Measurements from ENCODE around the gene ITGAX.

Gene ITGAX

DNA sequence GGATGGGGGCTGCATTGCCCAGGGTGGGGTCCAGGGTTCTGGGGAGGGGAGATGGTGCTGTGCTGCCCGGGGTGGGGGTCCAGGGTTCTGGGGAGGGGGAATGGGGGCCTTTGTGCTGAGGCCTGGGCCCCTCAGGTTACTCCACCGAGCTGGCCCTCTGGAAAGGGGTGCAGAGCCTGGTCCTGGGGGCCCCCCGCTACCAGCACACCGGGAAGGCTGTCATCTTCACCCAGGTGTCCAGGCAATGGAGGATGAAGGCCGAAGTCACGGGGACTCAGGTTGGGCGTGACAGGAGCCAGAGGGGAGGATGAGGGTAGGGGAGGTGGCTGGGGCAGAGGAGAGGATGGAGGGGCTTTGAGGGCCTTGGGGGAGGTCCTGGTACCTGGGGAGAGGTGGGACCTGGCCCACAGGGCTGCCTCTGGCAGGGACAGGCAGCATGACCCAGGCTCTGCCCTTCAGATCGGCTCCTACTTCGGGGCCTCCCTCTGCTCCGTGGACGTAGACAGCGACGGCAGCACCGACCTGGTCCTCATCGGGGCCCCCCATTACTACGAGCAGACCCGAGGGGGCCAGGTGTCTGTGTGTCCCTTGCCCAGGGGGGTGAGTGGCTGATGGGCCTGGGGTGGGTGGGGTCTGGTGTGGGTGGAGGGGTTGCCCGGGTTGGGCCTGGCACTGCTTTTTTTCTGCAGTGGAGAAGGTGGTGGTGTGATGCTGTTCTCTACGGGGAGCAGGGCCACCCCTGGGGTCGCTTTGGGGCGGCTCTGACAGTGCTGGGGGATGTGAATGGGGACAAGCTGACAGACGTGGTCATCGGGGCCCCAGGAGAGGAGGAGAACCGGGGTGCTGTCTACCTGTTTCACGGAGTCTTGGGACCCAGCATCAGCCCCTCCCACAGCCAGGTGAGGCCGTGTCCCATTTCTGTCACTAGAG is 7.8 kb downstream of the ITGAX start:
- Histone ChIP-seq H4K20me1 (ENCODE audit: low read depth, low read length) (no peaks in the 10 kb centered on the region), H3K9me2 (replicated peaks; ENCODE audit: insufficient read depth, low read length) (no peaks in the 10 kb centered on the region), H3K9me3 (ENCODE audit: insufficient read depth, low read length) (no peaks in the 10 kb centered on the region), H3K27me3 (ENCODE audit: low read length) (no peaks in the 10 kb centered on the region), H3K27ac (ENCODE audit: low read depth, low read length) (no peak overlapping the region), H3F3A (ENCODE audit: insufficient read depth) (no peaks in the 10 kb centered on the region), H3K79me2 (ENCODE audit: insufficient read depth, low read length) (no peaks in the 10 kb centered on the region), H3K9ac (ENCODE audit: low read length) (no peak overlapping the region), H2AFZ (ENCODE audit: low read depth, low read length, severe bottlenecking) (no peak overlapping the region), H3K4me3 (ENCODE audit: insufficient read depth, low read length, poor library complexity, severe bottlenecking) (no peak overlapping the region), H3K4me2 (ENCODE audit: low read depth, low read length, poor library complexity, severe bottlenecking) (no peak overlapping the region), H3K36me3 (ENCODE audit: low read length) (no peaks in the 10 kb centered on the region)
- TF ChIP-seq, protein P1, sequence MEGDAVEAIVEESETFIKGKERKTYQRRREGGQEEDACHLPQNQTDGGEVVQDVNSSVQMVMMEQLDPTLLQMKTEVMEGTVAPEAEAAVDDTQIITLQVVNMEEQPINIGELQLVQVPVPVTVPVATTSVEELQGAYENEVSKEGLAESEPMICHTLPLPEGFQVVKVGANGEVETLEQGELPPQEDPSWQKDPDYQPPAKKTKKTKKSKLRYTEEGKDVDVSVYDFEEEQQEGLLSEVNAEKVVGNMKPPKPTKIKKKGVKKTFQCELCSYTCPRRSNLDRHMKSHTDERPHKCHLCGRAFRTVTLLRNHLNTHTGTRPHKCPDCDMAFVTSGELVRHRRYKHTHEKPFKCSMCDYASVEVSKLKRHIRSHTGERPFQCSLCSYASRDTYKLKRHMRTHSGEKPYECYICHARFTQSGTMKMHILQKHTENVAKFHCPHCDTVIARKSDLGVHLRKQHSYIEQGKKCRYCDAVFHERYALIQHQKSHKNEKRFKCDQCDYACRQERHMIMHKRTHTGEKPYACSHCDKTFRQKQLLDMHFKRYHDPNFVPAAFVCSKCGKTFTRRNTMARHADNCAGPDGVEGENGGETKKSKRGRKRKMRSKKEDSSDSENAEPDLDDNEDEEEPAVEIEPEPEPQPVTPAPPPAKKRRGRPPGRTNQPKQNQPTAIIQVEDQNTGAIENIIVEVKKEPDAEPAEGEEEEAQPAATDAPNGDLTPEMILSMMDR (IDR thresholded peaks at IDR 0.05; ENCODE audit: insufficient read depth, low read length, poor library complexity, severe bottlenecking) = no peak
- TF ChIP-seq EZH2phosphoT487 (conservative IDR thresholded peaks at IDR 0.05; ENCODE audit: low read length) = no peak

DNA sequence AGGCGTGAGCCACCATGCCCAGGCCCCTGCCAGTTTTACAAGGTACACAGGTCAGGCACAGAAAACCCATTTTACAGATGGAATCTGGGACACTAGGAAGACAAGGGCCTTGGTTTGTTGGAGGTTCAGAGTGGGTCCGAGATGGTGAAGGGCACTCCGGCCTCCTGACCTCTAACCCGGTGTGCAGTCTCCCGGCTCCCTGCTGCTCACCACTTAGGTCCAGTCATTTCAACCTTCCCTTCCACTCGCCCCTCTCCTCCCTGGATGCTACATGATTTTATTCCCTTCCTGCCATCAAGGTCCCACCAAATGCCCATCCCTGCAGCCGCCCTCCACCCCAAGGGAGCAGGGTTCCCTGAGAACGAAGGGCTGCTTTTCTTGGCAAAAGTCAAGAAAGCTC is 8.7 kb downstream of the ITGAX start:
- no peak overlapping the region for H2AFZ ChIP-seq (ENCODE audit: low read depth, low read length, severe bottlenecking)
- no peaks in the 10 kb centered on the region for H4K20me1 ChIP-seq (ENCODE audit: low read depth, low read length)
- no peak overlapping the region for H3K27ac ChIP-seq (ENCODE audit: low read depth, low read length)
- H3K9me3 ChIP-seq (ENCODE audit: insufficient read depth, low read length) = no peaks in the 10 kb centered on the region
- TF ChIP-seq, protein P1 (IDR thresholded peaks at IDR 0.05; ENCODE audit: insufficient read depth, low read length, poor library complexity, severe bottlenecking) = no peak
- no peak for TF ChIP-seq EZH2phosphoT487 (conservative IDR thresholded peaks at IDR 0.05; ENCODE audit: low read length)
- no peaks in the 10 kb centered on the region for H3K9me2 ChIP-seq (replicated peaks; ENCODE audit: insufficient read depth, low read length)
- H3K4me3 ChIP-seq (ENCODE audit: insufficient read depth, low read length, poor library complexity, severe bottlenecking) = no peak overlapping the region
- H3F3A ChIP-seq (ENCODE audit: insufficient read depth) = no peaks in the 10 kb centered on the region
- no peak overlapping the region for H3K4me2 ChIP-seq (ENCODE audit: low read depth, low read length, poor library complexity, severe bottlenecking)
- no peaks in the 10 kb centered on the region for H3K27me3 ChIP-seq (ENCODE audit: low read length)
- no peak overlapping the region for H3K9ac ChIP-seq (ENCODE audit: low read length)
- no peaks in the 10 kb centered on the region for H3K79me2 ChIP-seq (ENCODE audit: insufficient read depth, low read length)
- H3K36me3 ChIP-seq (ENCODE audit: low read length) = no peaks in the 10 kb centered on the region

DNA sequence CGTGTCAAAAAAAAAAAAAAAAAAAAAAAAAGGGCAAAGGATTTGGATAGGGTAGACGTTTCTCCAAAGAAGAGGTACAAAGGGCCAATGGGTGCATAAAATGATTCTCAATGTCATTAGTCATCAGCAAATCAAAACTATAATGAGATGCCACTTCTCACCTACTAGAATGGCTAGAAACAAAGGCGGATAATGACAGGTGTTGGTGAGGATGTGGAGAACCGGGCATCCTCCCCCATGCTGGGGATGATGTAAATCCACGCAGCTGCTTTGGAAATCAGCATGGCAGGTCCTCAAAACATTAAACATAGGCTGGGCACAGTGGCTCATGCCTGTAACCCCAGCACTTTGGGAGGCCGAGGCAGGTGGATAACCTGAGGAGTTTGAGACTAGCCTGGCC is 9.4 kb downstream of the ITGAX start:
- Histone ChIP-seq H3K36me3 (ENCODE audit: low read length) (no peaks in the 10 kb centered on the region), H3K9me2 (replicated peaks; ENCODE audit: insufficient read depth, low read length) (no peaks in the 10 kb centered on the region), H3K4me3 (ENCODE audit: insufficient read depth, low read length, poor library complexity, severe bottlenecking) (no peak overlapping the region), H3K27ac (ENCODE audit: low read depth, low read length) (no peak overlapping the region), H3K9me3 (ENCODE audit: insufficient read depth, low read length) (no peaks in the 10 kb centered on the region), H3F3A (ENCODE audit: insufficient read depth) (no peaks in the 10 kb centered on the region), H2AFZ (ENCODE audit: low read depth, low read length, severe bottlenecking) (no peak overlapping the region), H3K79me2 (ENCODE audit: insufficient read depth, low read length) (no peaks in the 10 kb centered on the region), H3K4me2 (ENCODE audit: low read depth, low read length, poor library complexity, severe bottlenecking) (no peak overlapping the region), H4K20me1 (ENCODE audit: low read depth, low read length) (no peaks in the 10 kb centered on the region), H3K9ac (ENCODE audit: low read length) (no peak overlapping the region), H3K27me3 (ENCODE audit: low read length) (no peaks in the 10 kb centered on the region; the same call in 1 of the 2 replicates)
- TF ChIP-seq, protein P1 (IDR thresholded peaks at IDR 0.05; ENCODE audit: insufficient read depth, low read length, poor library complexity, severe bottlenecking) = no peak
- TF ChIP-seq EZH2phosphoT487 (conservative IDR thresholded peaks at IDR 0.05; ENCODE audit: low read length) = no peak
